Prostate gland (tissue), 2 donors: ENCODE measurements around the gene SLC5A6.

ENCODE experiments used
- CTCF ChIP-seq, 4 experiments: fragments of 200-600 bp in 2 of 4; fragments of 450-650 bp in 2 of 4; sonication (generic) in 2 of 4; IDR thresholded peaks; 1 replicate in 3 of 4; 2 replicates in 1 of 4; pipeline ENCODE4 v1.5.1; 2016 to 2019; ENCODE audit warnings: antibody characterized with exemption in 4 of 4, mild to moderate bottlenecking in 2 of 4, moderate library complexity in 2 of 4
- POLR2A ChIP-seq: fragments of 450-650 bp; IDR thresholded peaks from one replicate; pipeline ENCODE4 v1.6.1; 2016; ENCODE audit warnings: antibody characterized with exemption, mild to moderate bottlenecking

- TF ChIP-seq POLR2A (no peak), CTCF (IDR thresholded peaks at IDR 0.05) (no peak)
These were observed 33.6 kb downstream of the SLC5A6 start for GRCh38 chr2:27178469-27178868.
